ENCODE measurements around the gene SPP1.
A peak's percentile ranks its signal among the peaks of the same experiment; 100 is the strongest.

Gene SPP1

DNA sequence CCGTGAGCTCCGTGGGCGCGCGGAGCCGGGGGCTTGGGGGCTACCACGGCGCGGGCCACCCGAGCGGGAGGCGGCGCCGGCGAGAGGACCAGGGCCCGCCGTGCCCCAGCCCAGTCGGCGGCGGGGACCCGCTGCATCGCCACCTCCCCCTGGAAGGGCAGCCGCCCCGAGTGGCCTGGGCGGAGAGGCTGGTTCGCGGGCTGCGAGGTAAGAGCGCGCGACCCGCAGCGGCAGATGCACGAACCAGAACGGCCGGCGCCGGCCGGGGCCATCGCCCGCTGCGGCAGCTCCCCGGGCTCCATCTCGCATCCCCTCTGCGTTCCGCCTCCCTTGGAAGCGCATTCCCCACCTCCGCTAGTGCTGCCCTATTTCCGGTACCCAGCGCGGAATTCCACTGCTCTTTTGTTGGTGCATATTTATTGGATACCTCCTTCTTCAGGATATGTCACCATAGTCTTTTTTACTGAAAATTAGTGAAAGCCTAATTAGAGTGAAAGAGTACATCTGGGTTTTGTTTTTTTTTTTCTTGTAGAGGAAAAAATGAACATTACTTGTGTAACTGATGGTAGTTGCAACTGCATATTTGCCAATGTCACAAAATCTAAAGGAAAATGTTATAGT lies 32.7 kb downstream of the SPP1 start (continued):
- TF ChIP-seq ZNF600 (tag by site-specific recombination; IDR thresholded peaks at IDR 0.05) (peak; percentile 35; the same call in 1 of the 2 replicates), ZNF138 (tag by site-specific recombination; IDR thresholded peaks at IDR 0.05; ENCODE audit: borderline replicate concordance) (no peak), MZF1 (tag by site-specific recombination; IDR thresholded peaks at IDR 0.05; ENCODE audit: borderline replicate concordance) (peak; percentile 81), ZNF792 (tag by site-specific recombination; IDR thresholded peaks at IDR 0.05) (no peak), ZBTB20 (tag by site-specific recombination; IDR thresholded peaks at IDR 0.05) (peak; percentile 89; the same call in 1 of the 2 replicates), FEZF1 (tag by site-specific recombination; IDR thresholded peaks at IDR 0.05) (peak; percentile 90), KLF1 (tag by site-specific recombination; IDR thresholded peaks at IDR 0.05) (no peak), ZNF341 (tag by site-specific recombination; IDR thresholded peaks at IDR 0.05; ENCODE audit: low read depth) (peak; percentile 89), ZNF501 (tag by site-specific recombination; IDR thresholded peaks at IDR 0.05) (no peak), ZNF768 (tag by site-specific recombination; IDR thresholded peaks at IDR 0.05) (no peak), ZNF350 (tag by site-specific recombination; IDR thresholded peaks at IDR 0.05) (no peak)
- TF ChIP-seq, protein P1, sequence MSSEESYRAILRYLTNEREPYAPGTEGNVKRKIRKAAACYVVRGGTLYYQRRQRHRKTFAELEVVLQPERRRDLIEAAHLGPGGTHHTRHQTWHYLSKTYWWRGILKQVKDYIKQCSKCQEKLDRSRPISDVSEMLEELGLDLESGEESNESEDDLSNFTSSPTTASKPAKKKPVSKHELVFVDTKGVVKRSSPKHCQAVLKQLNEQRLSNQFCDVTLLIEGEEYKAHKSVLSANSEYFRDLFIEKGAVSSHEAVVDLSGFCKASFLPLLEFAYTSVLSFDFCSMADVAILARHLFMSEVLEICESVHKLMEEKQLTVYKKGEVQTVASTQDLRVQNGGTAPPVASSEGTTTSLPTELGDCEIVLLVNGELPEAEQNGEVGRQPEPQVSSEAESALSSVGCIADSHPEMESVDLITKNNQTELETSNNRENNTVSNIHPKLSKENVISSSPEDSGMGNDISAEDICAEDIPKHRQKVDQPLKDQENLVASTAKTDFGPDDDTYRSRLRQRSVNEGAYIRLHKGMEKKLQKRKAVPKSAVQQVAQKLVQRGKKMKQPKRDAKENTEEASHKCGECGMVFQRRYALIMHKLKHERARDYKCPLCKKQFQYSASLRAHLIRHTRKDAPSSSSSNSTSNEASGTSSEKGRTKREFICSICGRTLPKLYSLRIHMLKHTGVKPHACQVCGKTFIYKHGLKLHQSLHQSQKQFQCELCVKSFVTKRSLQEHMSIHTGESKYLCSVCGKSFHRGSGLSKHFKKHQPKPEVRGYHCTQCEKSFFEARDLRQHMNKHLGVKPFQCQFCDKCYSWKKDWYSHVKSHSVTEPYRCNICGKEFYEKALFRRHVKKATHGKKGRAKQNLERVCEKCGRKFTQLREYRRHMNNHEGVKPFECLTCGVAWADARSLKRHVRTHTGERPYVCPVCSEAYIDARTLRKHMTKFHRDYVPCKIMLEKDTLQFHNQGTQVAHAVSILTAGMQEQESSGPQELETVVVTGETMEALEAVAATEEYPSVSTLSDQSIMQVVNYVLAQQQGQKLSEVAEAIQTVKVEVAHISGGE (tag by site-specific recombination; conservative IDR thresholded peaks at IDR 0.05; ENCODE audit: low read depth), result peak; percentile 84

DNA sequence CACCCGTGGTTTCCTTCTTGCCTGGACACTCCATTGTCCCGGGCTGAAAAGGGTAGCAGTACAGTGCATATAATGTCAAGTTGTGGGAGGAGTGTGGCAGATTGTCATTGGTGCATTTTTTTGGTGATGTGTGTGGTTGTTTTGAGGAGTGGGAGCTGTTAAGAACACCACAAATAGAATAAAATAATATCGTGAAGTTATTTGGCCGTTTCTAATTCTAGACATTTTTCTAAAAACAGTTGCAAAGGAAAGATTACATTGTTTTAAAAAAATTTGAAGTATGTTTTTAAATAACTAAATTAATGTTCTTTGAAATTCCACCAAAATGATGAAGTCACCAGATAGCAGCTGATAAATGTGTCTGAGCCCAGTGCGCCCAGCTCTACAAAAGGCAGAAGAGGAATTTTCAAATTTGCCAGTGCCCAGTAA lies 33.2 kb downstream of the SPP1 start:
- POLR2A ChIA-PET, result interaction anchor here (0.6 kb wide), 1 partner anchor 124 kb away, joined by 3 read pairs; no protein-coding TSS in a partner anchor
- TF ChIP-seq ZNF146 (tag by site-specific recombination; IDR thresholded peaks at IDR 0.05) (no peak), ZNF335 (tag by site-specific recombination; conservative IDR thresholded peaks at IDR 0.05) (peak; percentile 11; the same call in 1 of the 2 replicates), ZNF10 (tag by site-specific recombination; IDR thresholded peaks at IDR 0.05) (no peak), ZBTB20 (tag by site-specific recombination; IDR thresholded peaks at IDR 0.05) (peak; percentile 89)
- TF ChIP-seq, protein P2, sequence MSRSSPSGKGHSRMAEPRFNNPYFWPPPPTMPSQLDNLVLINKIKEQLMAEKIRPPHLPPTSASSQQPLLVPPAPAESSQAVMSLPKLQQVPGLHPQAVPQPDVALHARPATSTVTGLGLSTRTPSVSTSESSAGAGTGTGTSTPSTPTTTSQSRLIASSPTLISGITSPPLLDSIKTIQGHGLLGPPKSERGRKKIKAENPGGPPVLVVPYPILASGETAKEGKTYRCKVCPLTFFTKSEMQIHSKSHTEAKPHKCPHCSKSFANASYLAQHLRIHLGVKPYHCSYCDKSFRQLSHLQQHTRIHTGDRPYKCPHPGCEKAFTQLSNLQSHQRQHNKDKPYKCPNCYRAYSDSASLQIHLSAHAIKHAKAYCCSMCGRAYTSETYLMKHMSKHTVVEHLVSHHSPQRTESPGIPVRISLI (tag by site-specific recombination; IDR thresholded peaks at IDR 0.05), result 0 out of 2 replicates have a peak, but pooled peaks have one; percentile 4
- no peak overlapping the region for H3K27ac ChIP-seq (ENCODE audit: extremely low read depth, low read depth, low read length)
- H3K4me1 ChIP-seq (ENCODE audit: control insufficient read depth, insufficient read depth, low read length), result peaks cover 2% of the 10 kb centered on the region; the same call in 1 of the 2 replicates
- no peaks in the 10 kb centered on the region for H3K9me3 ChIP-seq (ENCODE audit: control insufficient read depth, insufficient read depth, low read depth, low read length)
- H3K36me3 ChIP-seq (ENCODE audit: control insufficient read depth in 2 of 2, insufficient read depth in 1 of 2, low read length in 2 of 2), result no peaks in the 10 kb centered on the region
- CTCF ChIA-PET, result interaction anchor here (0.6 kb wide), 1 partner anchor 241 kb away, joined by 3 read pairs; no protein-coding TSS in a partner anchor
- H3K4me3 ChIP-seq (ENCODE audit: low read depth, low read length), result peak overlapping the region; percentile 85

DNA sequence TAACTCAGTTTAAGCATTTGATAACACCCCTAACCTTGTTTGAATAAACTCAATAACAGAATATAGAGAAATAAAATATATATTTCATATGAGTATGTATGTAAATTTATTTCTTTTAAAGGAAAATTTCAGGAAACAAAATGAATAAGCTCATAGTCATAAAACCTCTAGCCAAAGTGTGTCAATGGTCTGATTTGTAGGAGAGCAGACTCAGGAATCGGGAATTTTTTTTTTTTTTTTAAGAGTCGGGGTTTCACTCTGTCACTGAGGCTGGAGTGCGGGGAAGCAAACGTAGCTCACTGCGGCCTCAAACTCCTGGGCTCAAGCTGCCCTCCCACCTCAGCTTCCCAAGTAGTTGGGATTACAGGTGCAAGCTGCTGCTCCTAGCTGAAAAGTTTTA lies 34.4 kb downstream of the SPP1 start:
- CTCF ChIA-PET, result interaction anchor here (0.6 to 1.1 kb wide), 6 partner anchors 20 to 1514 kb away, joined by 3 to 5 read pairs (median 4); no protein-coding TSS in a partner anchor
- POLR2A ChIA-PET, result no interaction called here
- no peak overlapping the region for H3K4me3 ChIP-seq (ENCODE audit: low read depth, low read length)
- TF ChIP-seq GLI2 (tag by site-specific recombination; IDR thresholded peaks at IDR 0.05; ENCODE audit: borderline replicate concordance, low read depth) (no peak), ZNF202 (tag by site-specific recombination; IDR thresholded peaks at IDR 0.05; ENCODE audit: borderline replicate concordance) (no peak), ZNF169 (tag by site-specific recombination; IDR thresholded peaks at IDR 0.05) (no peak), ZSCAN30 (tag by site-specific recombination; IDR thresholded peaks at IDR 0.05) (no peak), ZNF664 (tag by site-specific recombination; IDR thresholded peaks at IDR 0.05) (no peak), ZNF416 (tag by site-specific recombination; IDR thresholded peaks at IDR 0.05) (no peak)
- TF ChIP-seq, protein P3, sequence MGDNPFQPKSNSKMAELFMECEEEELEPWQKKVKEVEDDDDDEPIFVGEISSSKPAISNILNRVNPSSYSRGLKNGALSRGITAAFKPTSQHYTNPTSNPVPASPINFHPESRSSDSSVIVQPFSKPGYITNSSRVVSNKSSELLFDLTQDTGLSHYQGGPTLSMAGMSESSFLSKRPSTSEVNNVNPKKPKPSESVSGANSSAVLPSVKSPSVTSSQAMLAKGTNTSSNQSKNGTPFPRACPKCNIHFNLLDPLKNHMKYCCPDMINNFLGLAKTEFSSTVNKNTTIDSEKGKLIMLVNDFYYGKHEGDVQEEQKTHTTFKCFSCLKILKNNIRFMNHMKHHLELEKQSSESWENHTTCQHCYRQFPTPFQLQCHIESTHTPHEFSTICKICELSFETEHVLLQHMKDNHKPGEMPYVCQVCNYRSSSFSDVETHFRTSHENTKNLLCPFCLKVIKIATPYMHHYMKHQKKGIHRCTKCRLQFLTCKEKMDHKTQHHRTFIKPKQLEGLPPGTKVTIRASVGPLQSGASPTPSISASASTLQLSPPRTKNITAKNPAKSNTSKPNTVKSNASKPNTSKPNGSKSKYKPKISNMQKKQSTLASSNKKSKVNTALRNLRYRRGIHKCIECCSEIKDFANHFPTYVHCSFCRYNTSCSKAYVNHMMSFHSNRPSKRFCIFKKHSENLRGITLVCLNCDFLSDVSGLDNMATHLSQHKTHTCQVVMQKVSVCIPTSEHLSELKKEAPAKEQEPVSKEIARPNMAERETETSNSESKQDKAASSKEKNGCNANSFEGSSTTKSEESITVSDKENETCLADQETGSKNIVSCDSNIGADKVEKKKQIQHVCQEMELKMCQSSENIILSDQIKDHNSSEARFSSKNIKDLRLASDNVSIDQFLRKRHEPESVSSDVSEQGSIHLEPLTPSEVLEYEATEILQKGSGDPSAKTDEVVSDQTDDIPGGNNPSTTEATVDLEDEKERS (tag by site-specific recombination; IDR thresholded peaks at IDR 0.05), result no peak
- TF ChIP-seq, protein P4, sequence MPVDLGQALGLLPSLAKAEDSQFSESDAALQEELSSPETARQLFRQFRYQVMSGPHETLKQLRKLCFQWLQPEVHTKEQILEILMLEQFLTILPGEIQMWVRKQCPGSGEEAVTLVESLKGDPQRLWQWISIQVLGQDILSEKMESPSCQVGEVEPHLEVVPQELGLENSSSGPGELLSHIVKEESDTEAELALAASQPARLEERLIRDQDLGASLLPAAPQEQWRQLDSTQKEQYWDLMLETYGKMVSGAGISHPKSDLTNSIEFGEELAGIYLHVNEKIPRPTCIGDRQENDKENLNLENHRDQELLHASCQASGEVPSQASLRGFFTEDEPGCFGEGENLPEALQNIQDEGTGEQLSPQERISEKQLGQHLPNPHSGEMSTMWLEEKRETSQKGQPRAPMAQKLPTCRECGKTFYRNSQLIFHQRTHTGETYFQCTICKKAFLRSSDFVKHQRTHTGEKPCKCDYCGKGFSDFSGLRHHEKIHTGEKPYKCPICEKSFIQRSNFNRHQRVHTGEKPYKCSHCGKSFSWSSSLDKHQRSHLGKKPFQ (tag by site-specific recombination; IDR thresholded peaks at IDR 0.05), result no peak

More for the DNA sequence above, 34.4 kb downstream of the SPP1 start:
- peaks cover 2% of the 10 kb centered on the region; the same call in 1 of the 2 replicates for H3K4me1 ChIP-seq (ENCODE audit: control insufficient read depth, insufficient read depth, low read length)
- H3K9me3 ChIP-seq (ENCODE audit: control insufficient read depth, insufficient read depth, low read depth, low read length), result no peaks in the 10 kb centered on the region
- H3K27ac ChIP-seq (ENCODE audit: extremely low read depth, low read depth, low read length), result no peak overlapping the region
- no peaks in the 10 kb centered on the region for H3K36me3 ChIP-seq (ENCODE audit: control insufficient read depth in 2 of 2, insufficient read depth in 1 of 2, low read length in 2 of 2)
